HepG2 (cell line): Measurements from ENCODE around the gene FAM53B. TPM values are rescaled to one million over a fixed set of nuclear protein-coding genes. Genes with fewer than 3 reads are reported as not detected.

Experiments used
- ARID5B ChIP-seq: IDR thresholded peaks from 2 replicates; pipeline ENCODE4 v1.4.0; 2020; ENCODE audit warnings: mild to moderate bottlenecking, missing genetic modification reagents
- ARNTL ChIP-seq: sonication (generic); formaldehyde crosslinking; IDR thresholded peaks from 2 replicates; pipeline ENCODE4 v1.4.0; 2020; ENCODE audit warnings: mild to moderate bottlenecking, missing genetic modification reagents
- CCAR2 ChIP-seq: fragments of 200-400 bp; formaldehyde crosslinking; optimal IDR thresholded peaks from 2 replicates; pipeline ENCODE3; 2018; ENCODE audit warnings: low read depth, mild to moderate bottlenecking, low read length, moderate library complexity
- CTCF ChIP-seq: sonication (generic); formaldehyde crosslinking; IDR thresholded peaks from 2 replicates; pipeline ENCODE4 v1.5.0; 2020; ENCODE audit warnings: mild to moderate bottlenecking, missing genetic modification reagents, moderate library complexity
- FOSL2 ChIP-seq: sonication (generic); formaldehyde crosslinking; IDR thresholded peaks from 2 replicates; pipeline ENCODE4 v1.4.0; 2020; ENCODE audit warnings: missing genetic modification reagents
- FOXK1 ChIP-seq: sonication (generic); formaldehyde crosslinking; IDR thresholded peaks from 2 replicates; pipeline ENCODE4 v1.4.0; 2020; ENCODE audit warnings: low read depth, missing genetic modification reagents, borderline replicate concordance
- IKZF4 ChIP-seq: sonication (generic); formaldehyde crosslinking; IDR thresholded peaks from 2 replicates; pipeline ENCODE4 v1.5.1; 2020; ENCODE audit warnings: borderline replicate concordance, mild to moderate bottlenecking, low read depth, missing genetic modification reagents; ENCODE audit errors: not compliant biosample characterization
- MAX ChIP-seq: IDR thresholded peaks from 2 replicates; pipeline ENCODE4 v1.6.1; 2012; ENCODE audit warnings: inconsistent platforms
- NCOR1 ChIP-seq: fragments of 200-600 bp; sonication (generic); IDR thresholded peaks from 2 replicates; pipeline ENCODE4 v1.7.0; 2017; ENCODE audit warnings: antibody characterized with exemption, low read length, borderline replicate concordance
- PHF21A ChIP-seq: sonication (generic); formaldehyde crosslinking; IDR thresholded peaks from 2 replicates; pipeline ENCODE4 v1.5.0; 2020; ENCODE audit warnings: mild to moderate bottlenecking, missing genetic modification reagents
- SKI ChIP-seq: fragments of 450-650 bp; IDR thresholded peaks from one replicate; pipeline ENCODE4 v1.6.1; 2018; ENCODE audit warnings: mild to moderate bottlenecking; ENCODE audit not compliant: partially characterized antibody
- SMAD9 ChIP-seq: sonication (generic); formaldehyde crosslinking; IDR thresholded peaks from 2 replicates; pipeline ENCODE4 v1.5.1; 2020; ENCODE audit warnings: mild to moderate bottlenecking, missing genetic modification reagents
- SNAI1 ChIP-seq: sonication (generic); formaldehyde crosslinking; IDR thresholded peaks from 2 replicates; pipeline ENCODE4 v1.5.0; 2020; ENCODE audit warnings: mild to moderate bottlenecking, missing genetic modification reagents, borderline replicate concordance
- SSRP1 ChIP-seq: IDR thresholded peaks from 2 replicates; pipeline ENCODE4 v1.6.1; 2016; ENCODE audit warnings: control low read depth
- TEAD3 ChIP-seq: optimal IDR thresholded peaks from 2 replicates; pipeline ENCODE3; 2016; ENCODE audit warnings: borderline replicate concordance
- TIGD3 ChIP-seq: sonication (generic); formaldehyde crosslinking; IDR thresholded peaks from 2 replicates; pipeline ENCODE4 v1.5.1; 2020; ENCODE audit warnings: mild to moderate bottlenecking, missing genetic modification reagents, borderline replicate concordance
- ZC3H4 ChIP-seq: sonication (generic); formaldehyde crosslinking; IDR thresholded peaks from 2 replicates; pipeline ENCODE4 v1.4.0; 2020; ENCODE audit warnings: missing genetic modification reagents, borderline replicate concordance
- ZFX ChIP-seq: sonication (generic); formaldehyde crosslinking; IDR thresholded peaks from 2 replicates; pipeline ENCODE4 v1.4.0; 2020; ENCODE audit warnings: mild to moderate bottlenecking, low read depth, missing genetic modification reagents, moderate library complexity
- ZNF335 ChIP-seq: sonication (generic); formaldehyde crosslinking; IDR thresholded peaks from 2 replicates; pipeline ENCODE4 v1.4.0; 2020; ENCODE audit warnings: missing genetic modification reagents
- ZNF713 ChIP-seq: sonication (generic); formaldehyde crosslinking; IDR thresholded peaks from 2 replicates; pipeline ENCODE4 v1.4.0; 2020; ENCODE audit warnings: mild to moderate bottlenecking, missing genetic modification reagents
- polyA plus RNA-seq, 8 experiments: library from polyadenylated mRNA; depleted of rRNA in 3 of 8; stranded (reverse) in 7 of 8; unstranded in 1 of 8; fragments of >200 nt; fragmentation: Illumina TruSeq in 4 of 8; extraction: Trizol in 4 of 8; gene quantifications; 2 replicates each; pipeline versions ENCODE4 v1.2.1 to v1.2.3, GENCODE V29; 2011 to 2016; ENCODE audit warnings: low read depth in 4 of 8, missing spikeins in 1 of 8, mixed read lengths in 1 of 8; ENCODE audit not compliant: insufficient read depth in 1 of 8
- total RNA-seq, 5 experiments: library from RNA; depleted of rRNA; stranded (reverse); fragments of >200 nt; fragmentation: Illumina TruSeq; extraction: Trizol; gene quantifications; 2 replicates each; pipeline ENCODE4 v1.2.3, GENCODE V29; 2016; ENCODE audit warnings: low read depth in 1 of 5

Gene FAM53B
- total and polyA plus RNA-seq, 2 of the 13 experiments (the other 11 are each of a cell fraction or from before 2014, with no cell fraction given), result 6.4 to 19.3 TPM

- TF ChIP-seq ZNF335 (CRISPR knock-in tag) (no peak; the same call in 1 of the 2 replicates), SSRP1 (CRISPR knock-in tag) (0 out of 2 replicates have a peak, but pooled peaks have one; percentile 37), CCAR2 (no peak), MAX (peak; percentile 84), TEAD3 (CRISPR knock-in tag) (peak; percentile 82), FOSL2 (no peak), TIGD3 (no peak), ZC3H4 (CRISPR knock-in tag) (no peak), ARID5B (CRISPR knock-in tag) (peak; percentile 41; the same call in 1 of the 2 replicates), SKI (peak; percentile 59), CTCF (CRISPR knock-in tag) (no peak), NCOR1 (peak; percentile 22; the same call in 1 of the 2 replicates), ZNF713 (CRISPR knock-in tag) (no peak), SNAI1 (CRISPR knock-in tag) (no peak), PHF21A (CRISPR knock-in tag) (peak; percentile 57; the same call in 1 of the 2 replicates), ZFX (CRISPR knock-in tag) (peak; percentile 49), IKZF4 (CRISPR knock-in tag) (no peak), ARNTL (CRISPR knock-in tag) (no peak), SMAD9 (CRISPR knock-in tag) (no peak), FOXK1 (CRISPR knock-in tag) (peak; percentile 31; the same call in 1 of the 2 replicates)
Observed at GRCh38 chr10:124744102-124745050, at the start of gene FAM53B (continued).
